Skeletal muscle satellite cell (primary cell): ENCODE results near the gene C9orf50.

Experiments used
- H3K27me3 ChIP-seq: 2 replicates; pipeline ENCODE4 v1.7.0; 2013; ENCODE audit warnings: low read length; ENCODE audit not compliant: control insufficient read depth, insufficient read depth
- H3K36me3 ChIP-seq: 2 replicates; pipeline ENCODE4 v1.7.0; 2013; ENCODE audit warnings: mild to moderate bottlenecking, control low read depth, low read length; ENCODE audit not compliant: insufficient read depth
- H3K4me1 ChIP-seq: 2 replicates; pipeline ENCODE4 v1.7.0; 2013; ENCODE audit warnings: low read length; ENCODE audit not compliant: control insufficient read depth, insufficient read depth
- H3K4me2 ChIP-seq: 2 replicates; pipeline ENCODE4 v1.7.0; 2013; ENCODE audit warnings: mild to moderate bottlenecking, low read length
- H3K4me3 ChIP-seq: 2 replicates; pipeline ENCODE4 v1.7.0; 2013; ENCODE audit warnings: low read length
- H3K9ac ChIP-seq: 2 replicates; pipeline ENCODE4 v1.7.0; 2013; ENCODE audit warnings: mild to moderate bottlenecking, low read depth, low read length, moderate library complexity
- H3K9me3 ChIP-seq: replicated peaks from 2 replicates; pipeline ENCODE4 v1.7.0; 2013; ENCODE audit warnings: mild to moderate bottlenecking, control low read depth, low read length

The C9orf50 gene

GRCh38 chr9:129646252-129646651 lies 25.4 kb upstream of the C9orf50 start:
- H3K36me3 ChIP-seq: no peaks in the 10 kb centered on the region
- no peak overlapping the region for H3K4me3 ChIP-seq
- H3K9ac ChIP-seq: no peak overlapping the region
- H3K9me3 ChIP-seq: no peaks in the 10 kb centered on the region
- peaks cover 8% of the 10 kb centered on the region for H3K4me1 ChIP-seq
- H3K27me3 ChIP-seq: peaks cover 8% of the 10 kb centered on the region
- no peak overlapping the region for H3K4me2 ChIP-seq

- Histone ChIP-seq H3K4me1 (peaks cover 22% of the 10 kb centered on the region), H3K27me3 (peaks cover 6% of the 10 kb centered on the region), H3K4me3 (no peak overlapping the region), H3K9ac (no peak overlapping the region), H3K9me3 (no peaks in the 10 kb centered on the region), H3K4me2 (no peak overlapping the region), H3K36me3 (no peaks in the 10 kb centered on the region)
These were observed 24.0 kb upstream of the C9orf50 start for GRCh38 chr9:129644902-129645301.

GRCh38 chr9:129644365-129644764 lies 23.5 kb upstream of the C9orf50 start:
- Histone ChIP-seq H3K9ac (no peak overlapping the region), H3K9me3 (no peaks in the 10 kb centered on the region), H3K4me3 (no peak overlapping the region)

GRCh38 chr9:129643706-129644105 lies 22.8 kb upstream of the C9orf50 start:
- peaks cover 9% of the 10 kb centered on the region for H3K36me3 ChIP-seq
- no peak overlapping the region for H3K4me2 ChIP-seq
- no peak overlapping the region for H3K9ac ChIP-seq
- H3K4me3 ChIP-seq: no peak overlapping the region
- H3K4me1 ChIP-seq: peaks cover 27% of the 10 kb centered on the region
- H3K9me3 ChIP-seq: no peaks in the 10 kb centered on the region
- H3K27me3 ChIP-seq: peaks cover 6% of the 10 kb centered on the region

More at GRCh38 chr9:129644365-129644764, 23.5 kb upstream of the C9orf50 start:
- Histone ChIP-seq H3K4me2 (no peak overlapping the region), H3K4me1 (peaks cover 27% of the 10 kb centered on the region), H3K36me3 (peaks cover 3% of the 10 kb centered on the region), H3K27me3 (peaks cover 6% of the 10 kb centered on the region)

- H3K4me2 ChIP-seq: peak within 1 kb of the TSS; percentile 95
- H3K27me3 ChIP-seq: peaks cover 5% of the 10 kb centered on the region
- no peaks in the 10 kb centered on the region for H3K9me3 ChIP-seq
- H3K9ac ChIP-seq: peak within 1 kb of the TSS; percentile 88
- H3K4me1 ChIP-seq: peaks cover 24% of the 10 kb centered on the region
- peak within 1 kb of the TSS; percentile 95 for H3K4me3 ChIP-seq
- H3K36me3 ChIP-seq: peaks cover 27% of the 10 kb centered on the region
These were observed 21.1 kb upstream of the C9orf50 start, which contains the start of gene ASB6 for GRCh38 chr9:129641750-129642585. ASB6 (minus strand) TSS chr9:129642151; CDS start chr9:129641999, 152 bp downstream.

GRCh38 chr9:129640871-129641749 lies 20.2 kb upstream of the C9orf50 start:
- Histone ChIP-seq H3K4me3 (peak overlapping the region; percentile 95), H3K36me3 (peaks cover 33% of the 10 kb centered on the region), H3K9ac (peak overlapping the region; percentile 88), H3K4me1 (peaks cover 24% of the 10 kb centered on the region), H3K9me3 (no peaks in the 10 kb centered on the region), H3K4me2 (peak overlapping the region; percentile 95), H3K27me3 (no peaks in the 10 kb centered on the region)

GRCh38 chr9:129640086-129640870 lies 19.4 kb upstream of the C9orf50 start:
- H3K4me2 ChIP-seq: peak overlapping the region; percentile 95

GRCh38 chr9:129639756-129640085 lies 18.8 kb upstream of the C9orf50 start:
- Histone ChIP-seq H3K36me3 (peaks cover 44% of the 10 kb centered on the region), H3K27me3 (no peaks in the 10 kb centered on the region), H3K4me2 (peak overlapping the region; percentile 95), H3K9me3 (no peaks in the 10 kb centered on the region), H3K4me1 (peaks cover 24% of the 10 kb centered on the region), H3K9ac (peak overlapping the region; percentile 88), H3K4me3 (peak overlapping the region; percentile 95)

More at GRCh38 chr9:129640086-129640870, 19.4 kb upstream of the C9orf50 start:
- Histone ChIP-seq H3K9ac (peak overlapping the region; percentile 88), H3K4me1 (peaks cover 24% of the 10 kb centered on the region), H3K36me3 (peaks cover 39% of the 10 kb centered on the region), H3K4me3 (peak overlapping the region; percentile 95), H3K27me3 (no peaks in the 10 kb centered on the region), H3K9me3 (no peaks in the 10 kb centered on the region)

- H3K4me1 ChIP-seq: peaks cover 24% of the 10 kb centered on the region
- no peak overlapping the region for H3K4me2 ChIP-seq
- H3K27me3 ChIP-seq: no peaks in the 10 kb centered on the region
- no peak overlapping the region for H3K4me3 ChIP-seq
- H3K9me3 ChIP-seq: no peaks in the 10 kb centered on the region
- no peak overlapping the region for H3K9ac ChIP-seq
- H3K36me3 ChIP-seq: peaks cover 49% of the 10 kb centered on the region
These were observed 18.2 kb upstream of the C9orf50 start for GRCh38 chr9:129639034-129639630.

- Histone ChIP-seq H3K36me3 (peaks cover 61% of the 10 kb centered on the region), H3K4me3 (no peak overlapping the region), H3K4me1 (peaks cover 24% of the 10 kb centered on the region), H3K4me2 (no peak overlapping the region), H3K27me3 (no peaks in the 10 kb centered on the region), H3K9me3 (no peaks in the 10 kb centered on the region), H3K9ac (no peak overlapping the region)
These were observed 17.0 kb upstream of the C9orf50 start for GRCh38 chr9:129637673-129638439.
